Uterus (tissue), 4 donors: Measurements from ENCODE around the gene GJA3. TPM values are rescaled to one million over a fixed set of nuclear protein-coding genes. Genes with fewer than 3 reads are reported as not detected.

ENCODE experiments used
- DNase-seq, 2 donors: peaks; one replicate each; pipeline ENCODE4 v3.0.0-alpha.2; 2019 to 2020
- H3K27ac ChIP-seq, 2 donors: fragments of 200-600 bp; sonication (generic); 1 replicate in 1 of 2; 2 replicates in 1 of 2; pipeline ENCODE4 v1.5.1; 2016 to 2018
- H3K27me3 ChIP-seq, 2 donors: fragments of 200-600 bp; sonication (generic); one replicate each; pipeline ENCODE4 v1.5.1; 2018 to 2019; ENCODE audit warnings: control low read depth in 1 of 2
- H3K36me3 ChIP-seq, 2 donors: fragments of 200-600 bp; sonication (generic); one replicate each; pipeline ENCODE4 v1.5.1; 2019; ENCODE audit warnings: control low read depth in 1 of 2
- H3K4me1 ChIP-seq, 2 donors: fragments of 200-600 bp; sonication (generic); one replicate each; pipeline ENCODE4 v1.5.1; 2018 to 2019; ENCODE audit warnings: control low read depth in 1 of 2
- H3K4me3 ChIP-seq, 2 donors: fragments of 200-600 bp; sonication (generic); 1 replicate in 1 of 2; 2 replicates in 1 of 2; pipeline ENCODE4 v1.5.1; 2018 to 2019; ENCODE audit warnings: mild to moderate bottlenecking in 1 of 2
- H3K9me3 ChIP-seq, 2 donors: fragments of 200-600 bp; sonication (generic); one replicate each; pipeline ENCODE4 v1.5.1; 2019; ENCODE audit warnings: control low read depth in 1 of 2
- CTCF ChIP-seq, 4 experiments: fragments of 200-600 bp in 2 of 4; fragments of 450-650 bp in 2 of 4; sonication (generic) in 2 of 4; IDR thresholded peaks; one replicate each; pipeline ENCODE4 v1.5.1; 2016 to 2019; ENCODE audit warnings: antibody characterized with exemption in 4 of 4, mild to moderate bottlenecking in 2 of 4, moderate library complexity in 1 of 4
- POLR2A ChIP-seq, 2 donors: fragments of 450-650 bp; IDR thresholded peaks; one replicate each; pipeline ENCODE4 v1.6.1; 2016; ENCODE audit warnings: antibody characterized with exemption in 2 of 2, mild to moderate bottlenecking in 1 of 2, moderate library complexity in 1 of 2
- intact Hi-C: fragments of 100-400 bp; cut with DNase I; formaldehyde crosslinking; loops from one replicate; pipeline ENCODE4 v1.15.1; 2023; ENCODE audit warnings: low total_unique reads
- total RNA-seq, 4 donors: library from RNA; depleted of rRNA in 3 of 4; stranded (reverse); fragments of >200 nt in 3 of 4; gene quantifications; one replicate each; pipeline versions ENCODE4 v1.1.0 to v1.2.4, GENCODE V29; 2014 to 2023
- donor health status: DM: yes; HTN: yes; CAD: no.

GJA3 gene
- total RNA-seq, 4 donors from 2014 or later = 0.07 to 0.37 TPM; not detected in 2

DNA sequence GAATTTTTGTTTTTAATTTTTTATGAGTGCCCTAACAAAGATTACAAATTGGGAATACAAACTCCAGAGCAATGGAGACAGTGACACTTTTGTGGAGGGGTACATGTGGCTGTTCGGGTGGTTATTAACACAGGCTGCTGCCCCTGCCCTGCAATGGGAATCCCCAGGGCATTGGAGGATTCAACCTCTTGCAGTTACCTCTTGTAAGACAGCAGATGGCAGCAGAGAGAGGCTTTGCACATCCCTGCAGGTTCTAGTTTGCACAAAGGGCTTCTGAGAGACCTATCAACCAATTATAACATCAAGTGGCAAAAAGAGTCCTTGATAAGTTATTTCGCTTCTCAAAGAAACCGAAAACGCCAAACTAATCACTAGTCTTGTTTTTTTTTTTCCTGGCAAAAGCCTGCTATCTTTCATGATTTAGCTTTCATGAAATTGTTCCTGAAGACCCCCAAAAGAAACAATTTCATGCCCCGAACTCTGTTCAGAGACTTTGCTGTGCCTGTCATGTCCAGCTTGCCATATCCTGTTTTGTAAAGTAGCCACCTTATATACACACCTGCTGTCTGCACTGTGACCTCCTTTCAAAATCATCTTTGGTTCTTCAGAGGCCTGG, 21.5 kb upstream of the GJA3 start:
- intact Hi-C loops = no loop called here
- H3K4me1 ChIP-seq = no peaks in the 10 kb centered on the region
- H3K27me3 ChIP-seq = no peaks in the 10 kb centered on the region
- H3K27ac ChIP-seq = no peak overlapping the region
- no peak overlapping the region for H3K4me3 ChIP-seq
- H3K36me3 ChIP-seq = no peaks in the 10 kb centered on the region
- no peak for DNase-seq
- no peaks in the 10 kb centered on the region for H3K9me3 ChIP-seq
- TF ChIP-seq CTCF (IDR thresholded peaks at IDR 0.05) = peak; percentile 65 to 80 (median 73)
- TF ChIP-seq POLR2A (IDR thresholded peaks at IDR 0.05) = no peak

DNA sequence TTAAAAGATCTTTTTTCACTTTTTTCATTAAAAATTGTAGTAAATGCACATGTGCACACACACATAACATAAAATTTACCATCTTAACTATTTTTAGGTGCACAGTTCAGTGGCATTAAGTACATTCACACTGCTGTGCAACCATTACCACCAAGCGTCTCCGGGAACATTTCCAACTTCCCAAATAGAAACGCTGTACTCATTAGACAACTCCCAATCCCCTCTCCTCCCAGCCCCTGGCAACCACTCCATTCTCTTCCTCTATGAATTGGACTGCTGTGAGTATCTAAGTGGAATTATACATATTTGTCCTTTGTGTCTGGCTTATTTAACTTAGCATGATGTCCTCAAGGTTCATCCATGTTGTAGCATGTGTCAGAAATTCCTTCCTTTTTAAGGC, 20.3 kb upstream of the GJA3 start:
- intact Hi-C loops = no loop called here
- no peak overlapping the region for H3K4me3 ChIP-seq
- H3K27me3 ChIP-seq = no peaks in the 10 kb centered on the region
- no peak for DNase-seq
- H3K4me1 ChIP-seq = no peaks in the 10 kb centered on the region
- no peaks in the 10 kb centered on the region for H3K9me3 ChIP-seq
- TF ChIP-seq POLR2A (IDR thresholded peaks at IDR 0.05) = no peak
- TF ChIP-seq CTCF (IDR thresholded peaks at IDR 0.05) = no peak
- H3K27ac ChIP-seq = no peak overlapping the region
- H3K36me3 ChIP-seq = no peaks in the 10 kb centered on the region

- no peak for DNase-seq
- no peak overlapping the region for H3K4me3 ChIP-seq
- TF ChIP-seq CTCF (IDR thresholded peaks at IDR 0.05) = no peak
- no peaks in the 10 kb centered on the region for H3K36me3 ChIP-seq
- intact Hi-C loops = no loop called here
- H3K4me1 ChIP-seq = no peaks in the 10 kb centered on the region
- H3K27ac ChIP-seq = peak overlapping the region in 1 of 2 donors; percentile 18
- no peaks in the 10 kb centered on the region for H3K27me3 ChIP-seq
- H3K9me3 ChIP-seq = no peaks in the 10 kb centered on the region
Measured at GRCh38 chr13:20178156-20178555, 17.3 kb upstream of the GJA3 start.

DNA sequence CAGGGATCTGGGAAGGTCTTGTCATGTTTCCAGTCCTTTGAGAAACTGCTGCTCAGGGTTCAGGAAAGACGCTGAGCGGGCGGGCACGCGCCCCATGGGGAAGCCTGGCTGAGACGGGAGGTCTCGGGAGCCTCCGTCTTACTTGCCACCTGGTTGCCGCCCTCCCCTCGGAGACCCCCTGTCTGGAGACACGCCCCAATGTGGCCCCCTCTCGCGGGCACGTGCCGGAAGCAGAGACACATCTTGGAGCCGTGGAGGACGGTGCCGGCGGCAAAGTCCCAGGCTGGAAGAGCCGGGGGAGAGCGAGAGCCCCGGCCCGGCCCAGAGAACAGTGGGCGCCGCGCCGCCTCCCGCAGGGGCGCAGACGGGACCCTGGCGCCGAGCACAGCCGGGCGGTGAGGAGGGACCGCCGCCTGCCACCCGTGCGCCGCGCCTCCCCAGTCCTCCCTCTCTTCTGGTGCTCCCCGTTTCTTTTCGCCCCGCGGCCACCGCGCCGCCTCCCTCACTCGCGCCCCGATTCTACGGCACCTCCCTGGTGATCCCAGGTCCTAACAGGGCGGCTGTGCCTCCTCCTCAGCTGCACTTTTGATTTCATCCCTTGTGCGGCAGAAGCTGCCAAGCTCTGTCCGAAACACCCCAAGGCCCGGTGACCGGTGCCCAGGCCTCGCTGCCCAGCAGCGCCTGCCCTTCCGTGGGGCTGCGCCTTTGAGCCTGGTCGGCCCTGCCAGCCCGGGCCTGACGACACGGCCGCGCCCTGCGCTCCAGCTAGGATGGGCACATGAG, 16.4 kb upstream of the GJA3 start:
- H3K27me3 ChIP-seq = no peaks in the 10 kb centered on the region
- TF ChIP-seq CTCF (IDR thresholded peaks at IDR 0.05) (no peak), POLR2A (IDR thresholded peaks at IDR 0.05) (no peak)
- H3K4me1 ChIP-seq = no peaks in the 10 kb centered on the region
- H3K4me3 ChIP-seq = no peak overlapping the region
- DNase-seq = no peak
- intact Hi-C loops = no loop called here
- H3K36me3 ChIP-seq = no peaks in the 10 kb centered on the region
- H3K9me3 ChIP-seq = no peaks in the 10 kb centered on the region
- no peak overlapping the region for H3K27ac ChIP-seq

GRCh38 chr13:20175907-20176652, 15.2 kb upstream of the GJA3 start:
- no peak overlapping the region for H3K27ac ChIP-seq
- intact Hi-C loops = no loop called here
- no peaks in the 10 kb centered on the region for H3K36me3 ChIP-seq
- no peak overlapping the region for H3K4me3 ChIP-seq
- H3K4me1 ChIP-seq = no peaks in the 10 kb centered on the region
- H3K9me3 ChIP-seq = no peaks in the 10 kb centered on the region
- TF ChIP-seq POLR2A (IDR thresholded peaks at IDR 0.05) = no peak
- no peak for TF ChIP-seq CTCF (IDR thresholded peaks at IDR 0.05)
- no peaks in the 10 kb centered on the region for H3K27me3 ChIP-seq
- no peak for DNase-seq
